22Rv1 (cell line): ENCODE measurements around the gene SPATC1L.
A peak's percentile ranks its signal among the peaks of the same experiment; 100 is the strongest.
"Not testable (repeated sequence)": the region's sequence is repeated elsewhere in the genome, so short reads cannot be mapped to it uniquely, and the experiment has no call there.

Experiments
- H3K27ac ChIP-seq: fragments of 450-650 bp; 2 replicates; pipeline ENCODE4 v1.5.1; 2017
- CTCF ChIP-seq: fragments of 450-650 bp; IDR thresholded peaks from 2 replicates; pipeline ENCODE4 v1.5.1; 2017; ENCODE audit warnings: mild to moderate bottlenecking
- ZFX ChIP-seq: fragments of 450-650 bp; IDR thresholded peaks from 2 replicates; pipeline ENCODE4 v1.6.1; 2017; ENCODE audit warnings: antibody characterized with exemption, borderline replicate concordance

Gene SPATC1L

GRCh38 chr21:46150491-46151121 lies 33.7 kb downstream of the SPATC1L start:
- no peak overlapping the region for H3K27ac ChIP-seq
- no peak for TF ChIP-seq ZFX
- no peak for TF ChIP-seq CTCF

GRCh38 chr21:46150073-46150472 lies 34.2 kb downstream of the SPATC1L start:
- H3K27ac ChIP-seq = no peak overlapping the region
- no peak for TF ChIP-seq CTCF
- no peak for TF ChIP-seq ZFX

- TF ChIP-seq ZFX = no peak
- TF ChIP-seq CTCF = no peak
- H3K27ac ChIP-seq = no peak overlapping the region
Observed at GRCh38 chr21:46149205-46149901, 34.9 kb downstream of the SPATC1L start.

GRCh38 chr21:46148106-46148505 lies 36.2 kb downstream of the SPATC1L start:
- TF ChIP-seq CTCF (no peak), ZFX (no peak)
- H3K27ac ChIP-seq = no peak overlapping the region

- H3K27ac ChIP-seq = not testable (repeated sequence)
- TF ChIP-seq CTCF = peak; percentile 82
Observed at GRCh38 chr21:46147429-46147828, 36.8 kb downstream of the SPATC1L start.

GRCh38 chr21:46146856-46147255 lies 37.4 kb downstream of the SPATC1L start:
- no peak overlapping the region for H3K27ac ChIP-seq
- TF ChIP-seq ZFX (no peak), CTCF (no peak)
